NCI-H2196 (cell line): Measurements from ENCODE around the gene BATF.

Experiments used
- DNase-seq: peaks from one replicate; lab custom pipeline; 2025; ENCODE audit not compliant: unreplicated experiment; lab: John Stamatoyannopoulos, UW

BATF gene

GRCh38 chr14:75499084-75499875 lies 23.0 kb upstream of the BATF start:
- DNase-seq, result no peak

- DNase-seq, result no peak
Observed at GRCh38 chr14:75501080-75501479, 21.2 kb upstream of the BATF start.

GRCh38 chr14:75504411-75504810 lies 17.9 kb upstream of the BATF start:
- no peak for DNase-seq

- no peak for DNase-seq
Observed at GRCh38 chr14:75506930-75507329, 15.3 kb upstream of the BATF start.

- DNase-seq, result no peak
Observed at GRCh38 chr14:75510547-75510946, 11.7 kb upstream of the BATF start.

GRCh38 chr14:75511201-75511600 lies 11.1 kb upstream of the BATF start:
- DNase-seq, result no peak

- DNase-seq, result no peak
Observed at GRCh38 chr14:75513911-75514672, 8.2 kb upstream of the BATF start.

GRCh38 chr14:75514673-75515628 lies 7.3 kb upstream of the BATF start:
- no peak for DNase-seq

GRCh38 chr14:75515629-75515996 lies 6.7 kb upstream of the BATF start:
- DNase-seq, result no peak

- DNase-seq, result no peak
Observed at GRCh38 chr14:75518625-75519024, 3.6 kb upstream of the BATF start.

- DNase-seq, result no peak
Observed at GRCh38 chr14:75519394-75519793, 2.9 kb upstream of the BATF start.

- DNase-seq, result no peak
Observed at GRCh38 chr14:75519826-75520728, 2.2 kb upstream of the BATF start.

GRCh38 chr14:75520852-75521251 lies 1.4 kb upstream of the BATF start:
- DNase-seq, result no peak

- DNase-seq, result no peak
Observed at GRCh38 chr14:75521415-75522199, 662 bp upstream of the BATF start.

- no peak for DNase-seq
Observed at GRCh38 chr14:75522983-75523318, 682 bp downstream of the BATF start.

GRCh38 chr14:75523771-75524171 lies 1.5 kb downstream of the BATF start:
- no peak for DNase-seq

- no peak for DNase-seq
Observed at GRCh38 chr14:75525969-75526368, 3.7 kb downstream of the BATF start.

GRCh38 chr14:75527449-75528163 lies 5.3 kb downstream of the BATF start:
- no peak for DNase-seq

- DNase-seq, result no peak
Observed at GRCh38 chr14:75531256-75531655, 9.0 kb downstream of the BATF start.
